Caco-2 (cell line): Measurements from ENCODE around the gene UBE2L3. TPM values are rescaled to one million over a fixed set of nuclear protein-coding genes. Genes with fewer than 3 reads are reported as not detected.
"Not testable (repeated sequence)": the region's sequence is repeated elsewhere in the genome, so short reads cannot be mapped to it uniquely, and the experiment has no call there.

Source experiments
- BruUV-seq: library from RNA; stranded (reverse); fragments of 400-500 nt; replicated peaks from 2 replicates; lab custom pipeline; 2021; lab: Mats Ljungman, UMichigan
- CTCF ChIA-PET: fragments of 300-600 bp; sonication (Branson Sonifier 250); formaldehyde crosslinking; loops from one replicate; lab custom pipeline; 2022; ENCODE audit warnings: antibody characterized with exemption; lab: Charles Lee
- POLR2A ChIA-PET: fragments of 300-600 bp; sonication (Branson Sonifier 250); formaldehyde crosslinking; loops from one replicate; lab custom pipeline; 2022; ENCODE audit warnings: antibody characterized with exemption; lab: Charles Lee
- DNase-seq, 2 experiments: peaks; one replicate each; pipeline versions ENCODE4 v3.0.0 to v3.0.0-alpha.2; 2020 to 2022
- H3K27me3 ChIP-seq: replicated peaks from 2 replicates; pipeline ENCODE4 v1.6.0; 2011; ENCODE audit warnings: low read length; ENCODE audit not compliant: control insufficient read depth, insufficient read depth
- H3K36me3 ChIP-seq: 2 replicates; pipeline ENCODE4 v1.5.1; 2011; ENCODE audit warnings: low read length; ENCODE audit not compliant: control insufficient read depth, insufficient read depth
- H3K4me1 ChIP-seq: fragments of 250-450 bp; sonication (Bioruptor Pico); 2 replicates; pipeline ENCODE4 v1.5.1; 2020; ENCODE audit warnings: mild to moderate bottlenecking
- H3K4me3 ChIP-seq: 2 replicates; pipeline ENCODE4 v1.5.1; 2011; ENCODE audit warnings: low read depth, mild to moderate bottlenecking, control low read depth, low read length
- H3K9me3 ChIP-seq: fragments of 250-450 bp; sonication (Bioruptor Pico); 2 replicates; pipeline ENCODE4 v1.5.1; 2020; ENCODE audit warnings: mild to moderate bottlenecking, moderate library complexity
- H3K27ac Mint-ChIP-seq: one replicate; pipeline ENCODE4 v1.8.0; 2022; ENCODE audit warnings: mixed read lengths; ENCODE audit not compliant: unreplicated experiment
- H3K27me3 Mint-ChIP-seq: one replicate; pipeline ENCODE4 v1.8.0; 2022; ENCODE audit warnings: mixed read lengths; ENCODE audit not compliant: insufficient read depth, unreplicated experiment
- H3K36me3 Mint-ChIP-seq: one replicate; pipeline ENCODE4 v1.8.0; 2022; ENCODE audit warnings: mild to moderate bottlenecking, mixed read lengths; ENCODE audit not compliant: insufficient read depth, unreplicated experiment
- H3K4me1 Mint-ChIP-seq: one replicate; pipeline ENCODE4 v1.8.0; 2022; ENCODE audit warnings: low read depth, mixed read lengths; ENCODE audit not compliant: unreplicated experiment
- H3K4me3 Mint-ChIP-seq: one replicate; pipeline ENCODE4 v1.8.0; 2022; ENCODE audit warnings: mild to moderate bottlenecking, moderate library complexity, mixed read lengths; ENCODE audit not compliant: unreplicated experiment
- H3K9me3 Mint-ChIP-seq: one replicate; pipeline ENCODE4 v1.8.0; 2022; ENCODE audit warnings: mixed read lengths; ENCODE audit not compliant: unreplicated experiment
- intact Hi-C: fragments of 100-400 bp; cut with micrococcal nuclease; formaldehyde crosslinking; loops from one replicate; pipeline ENCODE4 v1.10.0; 2022; ENCODE audit not compliant: unreplicated experiment
- total RNA-seq: library from RNA; stranded (reverse); gene quantifications from 2 replicates; pipeline ENCODE4 v1.2.3, GENCODE V29; 2022
- TF ChIP-seq, protein P1 (sequence below), 2 experiments: fragments of 200-600 bp in 1 of 2; IDR thresholded peaks; 1 replicate in 1 of 2; 2 replicates in 1 of 2; pipeline versions ENCODE4 v1.5.1 to v1.8.0; 2011 to 2022; ENCODE audit warnings: antibody characterized with exemption in 1 of 2, control low read depth in 1 of 2, inconsistent platforms in 1 of 2, low read depth in 1 of 2, low read length in 1 of 2, mild to moderate bottlenecking in 1 of 2, moderate library complexity in 1 of 2; ENCODE audit not compliant: insufficient read depth in 1 of 2, severe bottlenecking in 1 of 2, unreplicated experiment in 1 of 2

The UBE2L3 gene
- total RNA-seq, 1 experiment from 2014 or later, result 63.4 TPM

- peak overlapping the region; percentile 80 for H3K4me3 Mint-ChIP-seq
- Histone ChIP-seq H3K4me3 (peak overlapping the region; percentile 96), H3K9me3 (no peaks in the 10 kb centered on the region), H3K4me1 (peaks cover 18% of the 10 kb centered on the region), H3K36me3 (no peaks in the 10 kb centered on the region; the same call in 1 of the 2 replicates), H3K27me3 (no peaks in the 10 kb centered on the region)
- H3K27me3 Mint-ChIP-seq, result no peaks in the 10 kb centered on the region
- ChIA-PET CTCF (interaction anchor here (1.0 to 3.3 kb wide), 5 partner anchors 8 to 187 kb away, joined by 4 to 179 read pairs (median 17); partner anchors contain the start of genes CCDC116 and YDJC), POLR2A (interaction anchor here (3.1 kb wide), 1 partner anchor 14 kb away, joined by 81 read pairs; the partner anchor contains the start of gene YDJC)
- DNase-seq, result no peak
- peak overlapping the region; percentile 85 for H3K27ac Mint-ChIP-seq
- no peaks in the 10 kb centered on the region for H3K9me3 Mint-ChIP-seq
- peaks cover 40% of the 10 kb centered on the region for H3K36me3 Mint-ChIP-seq
- no TSS peak for BruUV-seq
- TF ChIP-seq, protein P1, sequence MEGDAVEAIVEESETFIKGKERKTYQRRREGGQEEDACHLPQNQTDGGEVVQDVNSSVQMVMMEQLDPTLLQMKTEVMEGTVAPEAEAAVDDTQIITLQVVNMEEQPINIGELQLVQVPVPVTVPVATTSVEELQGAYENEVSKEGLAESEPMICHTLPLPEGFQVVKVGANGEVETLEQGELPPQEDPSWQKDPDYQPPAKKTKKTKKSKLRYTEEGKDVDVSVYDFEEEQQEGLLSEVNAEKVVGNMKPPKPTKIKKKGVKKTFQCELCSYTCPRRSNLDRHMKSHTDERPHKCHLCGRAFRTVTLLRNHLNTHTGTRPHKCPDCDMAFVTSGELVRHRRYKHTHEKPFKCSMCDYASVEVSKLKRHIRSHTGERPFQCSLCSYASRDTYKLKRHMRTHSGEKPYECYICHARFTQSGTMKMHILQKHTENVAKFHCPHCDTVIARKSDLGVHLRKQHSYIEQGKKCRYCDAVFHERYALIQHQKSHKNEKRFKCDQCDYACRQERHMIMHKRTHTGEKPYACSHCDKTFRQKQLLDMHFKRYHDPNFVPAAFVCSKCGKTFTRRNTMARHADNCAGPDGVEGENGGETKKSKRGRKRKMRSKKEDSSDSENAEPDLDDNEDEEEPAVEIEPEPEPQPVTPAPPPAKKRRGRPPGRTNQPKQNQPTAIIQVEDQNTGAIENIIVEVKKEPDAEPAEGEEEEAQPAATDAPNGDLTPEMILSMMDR (IDR thresholded peaks at IDR 0.05; ENCODE audit: insufficient read depth in 1 of 2, low read depth in 1 of 2, low read length in 1 of 2, severe bottlenecking in 1 of 2, unreplicated experiment in 1 of 2), result no peak
- intact Hi-C loops, result no loop called here
- peaks cover 19% of the 10 kb centered on the region for H3K4me1 Mint-ChIP-seq
Observed at GRCh38 chr22:21643533-21644357, 76.2 kb downstream of the UBE2L3 start.

DNA sequence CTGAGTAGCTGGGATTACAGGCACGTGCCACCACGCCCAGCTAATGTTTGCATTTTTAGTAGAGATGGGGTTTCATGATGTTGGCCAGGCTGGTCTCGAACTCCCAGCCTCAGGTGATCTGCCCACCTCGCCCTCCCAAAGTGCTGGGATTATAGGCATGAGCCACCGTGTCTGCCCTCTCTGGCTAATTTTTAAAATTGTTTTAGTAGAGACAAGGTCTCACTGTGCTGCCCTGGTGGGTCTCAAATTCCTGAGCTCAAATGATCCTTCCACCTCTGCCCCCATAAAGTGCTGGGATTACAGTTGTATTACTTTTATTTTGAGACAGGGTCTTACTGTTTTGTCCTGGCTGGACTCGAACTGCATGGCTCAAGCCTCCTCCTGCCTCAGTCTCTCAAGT, 78.0 kb downstream of the UBE2L3 start:
- Mint-ChIP-seq H3K36me3 (peaks cover 51% of the 10 kb centered on the region), H3K4me1 (peaks cover 23% of the 10 kb centered on the region)
- H3K4me3 Mint-ChIP-seq, H3K9me3 Mint-ChIP-seq, H3K36me3 ChIP-seq, H3K27ac Mint-ChIP-seq, H3K27me3 ChIP-seq, DNase-seq, H3K9me3 ChIP-seq, POLR2A ChIA-PET, H3K27me3 Mint-ChIP-seq, H3K4me3 ChIP-seq, BruUV-seq, intact Hi-C loops: not testable (repeated sequence)
- H3K4me1 ChIP-seq, result peaks cover 15% of the 10 kb centered on the region; the same call in 1 of the 2 replicates
- CTCF ChIA-PET, result interaction anchor here (0.6 to 3.4 kb wide), 2 partner anchors 17 to 38 kb away, joined by 7 to 29 read pairs; no protein-coding TSS in a partner anchor

- Mint-ChIP-seq H3K27ac (no peak overlapping the region), H3K27me3 (no peaks in the 10 kb centered on the region), H3K9me3 (no peaks in the 10 kb centered on the region), H3K4me1 (peaks cover 14% of the 10 kb centered on the region), H3K36me3 (peaks cover 58% of the 10 kb centered on the region), H3K4me3 (no peak overlapping the region)
- no peak overlapping the region for H3K4me3 ChIP-seq
- ChIA-PET CTCF (interaction anchor here (0.6 to 3.4 kb wide), 13 partner anchors 10 to 190 kb away, joined by 3 to 29 read pairs (median 4); partner anchors contain the start of genes PPIL2 and YPEL1), POLR2A (interaction anchor here (0.6 to 1.4 kb wide), 2 partner anchors 18 to 19 kb away, joined by 3 to 14 read pairs; no protein-coding TSS in a partner anchor)
- H3K4me1 ChIP-seq, result peaks cover 13% of the 10 kb centered on the region; the same call in 1 of the 2 replicates
- TF ChIP-seq, protein P1 (IDR thresholded peaks at IDR 0.05; ENCODE audit: insufficient read depth in 1 of 2, low read depth in 1 of 2, low read length in 1 of 2, severe bottlenecking in 1 of 2, unreplicated experiment in 1 of 2), result peak; percentile 76 to 83
- intact Hi-C loops, result no loop called here
- H3K36me3 ChIP-seq, result no peaks in the 10 kb centered on the region; the same call in 1 of the 2 replicates
- no TSS peak for BruUV-seq
- H3K27me3 ChIP-seq, result no peaks in the 10 kb centered on the region
- peak; percentile 76 for DNase-seq
- no peaks in the 10 kb centered on the region for H3K9me3 ChIP-seq
Observed at GRCh38 chr22:21646608-21647590, 79.4 kb downstream of the UBE2L3 start.
